Measurements from ENCODE around the gene FAM111A.
A peak's percentile ranks its signal among the peaks of the same experiment; 100 is the strongest.

The FAM111A gene

DNA sequence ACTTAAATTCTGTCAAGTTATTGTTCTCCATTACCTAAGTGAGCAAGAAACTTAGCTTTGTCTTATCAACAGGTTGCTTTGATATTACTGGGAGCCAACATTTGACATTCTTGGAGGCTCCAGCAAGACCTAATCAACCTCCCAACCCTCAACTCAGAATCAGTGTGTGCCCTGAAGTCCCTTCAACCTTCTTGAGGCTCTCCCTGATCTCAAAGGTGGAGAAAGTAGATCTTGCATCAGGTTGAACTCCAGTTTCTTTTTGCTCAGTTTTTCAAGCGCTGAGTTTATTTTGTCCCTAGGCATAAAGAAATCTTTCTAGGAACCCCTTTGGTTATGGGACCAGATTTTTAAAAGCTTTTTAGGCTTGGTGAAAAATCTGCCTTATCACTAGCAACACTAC lies 1.4 kb downstream of the FAM111A start:
- no peak for DNase-seq

GRCh38 chr11:59144579-59145345 lies 2.1 kb downstream of the FAM111A start:
- peak; percentile 91 for DNase-seq

- no peak for DNase-seq
Observed at GRCh38 chr11:59145534-59145933, 2.9 kb downstream of the FAM111A start.

- no peak for DNase-seq
Observed at GRCh38 chr11:59151761-59152160, 9.1 kb downstream of the FAM111A start.

- DNase-seq, result no peak
Observed at GRCh38 chr11:59152312-59152951, 9.8 kb downstream of the FAM111A start.

DNA sequence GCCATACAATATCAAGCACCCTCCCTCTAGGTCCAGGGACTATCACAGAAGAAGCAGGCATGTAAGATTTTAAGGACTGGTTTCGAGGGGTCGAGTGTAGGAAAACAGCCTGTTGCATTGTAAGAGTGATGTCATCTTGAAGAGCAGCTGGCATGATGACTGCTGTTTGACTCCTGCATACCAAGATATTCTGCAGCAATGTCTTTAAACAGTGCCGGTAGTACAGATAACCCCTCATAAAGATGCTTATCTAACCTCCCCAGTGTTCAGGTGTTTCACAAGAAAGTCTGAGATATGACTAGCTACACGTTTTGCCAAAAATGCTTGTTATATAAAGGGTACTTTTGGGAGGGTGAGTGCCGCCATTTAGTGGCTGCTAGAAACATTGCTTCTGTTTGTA lies 12.0 kb downstream of the FAM111A start:
- no peak for DNase-seq

DNA sequence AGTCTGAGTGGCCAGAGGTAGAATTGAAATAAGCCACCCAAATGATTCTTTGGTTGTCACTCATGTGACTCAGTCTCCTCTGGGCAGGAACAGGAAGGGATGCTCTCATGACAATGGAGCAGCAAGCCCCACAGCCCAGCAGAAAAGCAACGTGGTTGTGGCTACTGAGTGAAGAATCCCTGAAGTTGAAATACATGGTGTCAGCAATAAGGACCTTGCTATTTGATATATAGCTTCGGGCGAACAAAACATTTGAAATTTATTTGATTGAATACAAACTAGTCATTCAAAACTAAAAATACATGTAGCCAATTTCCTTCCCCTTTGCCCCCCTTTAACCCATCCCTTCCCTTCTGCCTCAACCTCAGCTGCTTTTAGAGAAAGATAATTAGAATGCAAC lies 14.8 kb downstream of the FAM111A start:
- no peak for DNase-seq

DNA sequence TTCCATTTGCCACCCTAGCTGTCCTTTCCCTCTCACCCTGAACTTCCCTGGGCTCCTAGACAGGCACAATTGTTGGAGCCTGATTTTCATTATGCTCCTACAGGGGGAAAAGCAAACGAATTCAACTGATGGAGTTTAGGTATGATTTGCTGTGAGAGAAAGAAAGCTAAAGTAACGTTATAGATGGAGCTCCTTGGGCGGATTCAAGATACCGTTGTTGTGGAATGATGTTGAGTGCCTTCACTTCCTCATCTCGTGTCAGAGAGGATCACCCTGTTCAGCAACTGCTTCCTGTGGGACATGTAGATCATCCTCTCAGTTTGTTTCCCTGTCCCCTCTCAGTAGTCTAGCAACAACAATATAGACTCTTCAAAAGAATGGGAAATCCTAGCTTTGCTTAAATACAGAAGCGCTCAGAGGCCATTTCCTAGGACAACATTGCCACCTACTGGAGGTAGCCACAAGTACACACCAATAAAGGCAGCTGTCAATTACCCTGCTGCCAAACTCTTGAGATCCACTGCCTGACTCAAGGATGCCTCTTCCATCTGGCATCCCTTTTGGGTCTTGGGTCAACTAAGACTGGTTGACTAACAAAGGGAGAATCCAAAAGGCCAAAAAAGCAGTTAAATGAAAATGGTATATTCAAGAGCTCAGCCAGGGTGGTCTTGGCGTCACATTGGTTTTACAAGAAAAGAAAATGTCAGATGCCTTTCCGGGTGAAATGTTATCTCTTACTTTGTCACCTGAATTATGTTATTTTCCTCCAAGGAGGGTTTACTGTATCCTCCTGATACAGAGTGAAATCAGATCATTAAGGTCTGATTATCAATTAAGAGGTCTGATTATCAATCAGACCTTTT lies 15.8 kb downstream of the FAM111A start:
- peak; percentile 42 for DNase-seq

DNA sequence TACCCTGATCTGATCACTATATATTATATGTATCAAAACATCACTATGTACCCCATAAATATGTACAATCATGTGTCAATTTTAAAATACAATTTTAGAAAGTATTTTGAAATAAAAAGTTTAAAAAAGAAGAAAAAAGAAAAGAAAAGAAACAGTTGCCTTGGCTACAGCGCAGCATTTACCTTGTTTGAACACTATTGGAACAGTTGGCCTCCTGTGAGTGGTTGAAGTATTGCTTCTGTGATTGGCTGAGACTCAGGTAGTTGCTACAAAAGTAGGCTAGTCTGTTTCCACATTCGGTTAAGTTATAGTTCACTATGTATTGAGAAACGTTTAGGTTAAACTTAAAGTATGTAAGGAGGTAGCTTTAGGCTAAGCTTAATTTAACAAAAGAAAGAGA lies 21.4 kb downstream of the FAM111A start:
- no peak for DNase-seq

- peak; percentile 88 for DNase-seq
Observed at GRCh38 chr11:59171508-59172322, 29.1 kb downstream of the FAM111A start, which contains the start of gene DTX4. TSS of gene DTX4 (plus strand) at chr11:59172132. CDS start at chr11:59172596, 464 bp downstream.

- no peak for DNase-seq
Observed at GRCh38 chr11:59172345-59173079, 29.9 kb downstream of the FAM111A start.

GRCh38 chr11:59173080-59173963 lies 30.7 kb downstream of the FAM111A start:
- DNase-seq, result no peak

DNA sequence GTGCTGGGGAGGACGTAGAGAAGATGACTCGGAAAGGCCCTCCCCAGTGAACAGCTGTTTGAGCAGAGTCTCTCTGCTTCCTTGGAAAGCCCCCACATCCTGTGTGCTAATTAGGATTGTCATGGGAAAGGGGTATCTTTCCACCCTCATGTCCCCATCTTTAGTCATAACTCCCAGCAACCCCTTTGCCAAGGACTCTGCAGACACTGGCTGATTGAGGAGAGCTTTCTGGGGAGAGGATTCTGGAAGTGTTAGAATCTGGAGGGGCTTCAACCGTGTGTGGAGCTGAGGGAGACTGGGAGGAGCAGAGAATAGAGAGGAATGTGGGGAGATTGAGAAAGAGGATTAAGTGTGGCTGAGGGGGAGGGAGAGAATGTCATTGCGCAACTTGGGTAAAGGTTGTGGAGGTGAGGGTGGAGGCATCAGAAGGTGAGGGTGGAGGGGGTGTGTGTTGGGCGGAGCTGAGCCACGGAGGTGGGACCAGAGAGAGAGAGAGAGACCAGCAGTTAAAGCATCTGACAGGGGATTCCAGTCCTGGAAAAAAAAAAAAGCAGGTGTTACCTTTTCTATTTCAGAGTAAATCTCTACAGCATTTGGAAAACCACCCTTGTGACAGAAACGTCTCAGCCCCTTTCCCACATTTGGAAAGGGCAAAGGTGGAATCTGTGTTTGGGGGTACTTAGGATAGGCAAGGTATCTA lies 31.5 kb downstream of the FAM111A start:
- no peak for DNase-seq

- no peak for DNase-seq
Observed at GRCh38 chr11:59174664-59175033, 32.0 kb downstream of the FAM111A start.

GRCh38 chr11:59175091-59175501 lies 32.4 kb downstream of the FAM111A start:
- DNase-seq, result no peak

DNA sequence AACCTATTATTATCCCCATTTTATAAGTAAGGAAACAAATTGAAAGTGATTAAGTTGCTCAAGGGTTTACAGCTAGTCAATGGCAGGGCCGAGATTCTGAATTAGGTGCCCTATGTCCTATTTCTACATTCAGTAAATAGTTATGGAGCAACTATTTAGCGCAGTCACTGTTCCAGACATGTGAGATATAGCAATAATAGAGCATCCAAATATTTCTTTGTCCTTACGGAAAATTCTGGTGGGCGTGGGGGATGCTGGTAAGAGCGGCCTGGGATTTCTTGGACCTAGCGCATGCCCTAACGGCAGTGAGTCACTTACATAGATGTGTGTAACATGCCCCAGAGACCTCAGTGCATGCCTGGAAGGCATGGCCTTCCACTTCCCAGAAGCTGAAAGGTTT lies 33.7 kb downstream of the FAM111A start:
- DNase-seq, result no peak

- no peak for DNase-seq
Observed at GRCh38 chr11:59178402-59178801, 35.7 kb downstream of the FAM111A start.

DNA sequence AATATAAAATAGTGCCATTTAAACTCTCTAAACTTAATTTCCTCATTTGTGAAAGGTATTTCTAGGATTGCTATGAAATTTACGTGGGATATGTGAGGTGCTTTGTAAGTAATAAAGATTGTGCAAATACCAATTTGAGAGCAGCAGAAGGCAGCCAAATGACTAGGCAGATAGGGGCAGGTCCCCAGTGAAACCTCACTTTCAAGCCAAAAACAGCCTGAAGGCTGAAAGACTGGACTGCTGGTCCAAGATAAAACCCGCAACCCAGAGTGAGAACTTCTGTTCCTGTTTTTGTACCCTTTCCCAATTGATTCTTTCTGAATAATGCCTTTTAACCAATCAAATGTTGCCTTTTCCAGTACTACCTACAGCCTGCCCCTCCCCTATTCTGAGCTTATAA lies 36.5 kb downstream of the FAM111A start:
- DNase-seq, result no peak

DNA sequence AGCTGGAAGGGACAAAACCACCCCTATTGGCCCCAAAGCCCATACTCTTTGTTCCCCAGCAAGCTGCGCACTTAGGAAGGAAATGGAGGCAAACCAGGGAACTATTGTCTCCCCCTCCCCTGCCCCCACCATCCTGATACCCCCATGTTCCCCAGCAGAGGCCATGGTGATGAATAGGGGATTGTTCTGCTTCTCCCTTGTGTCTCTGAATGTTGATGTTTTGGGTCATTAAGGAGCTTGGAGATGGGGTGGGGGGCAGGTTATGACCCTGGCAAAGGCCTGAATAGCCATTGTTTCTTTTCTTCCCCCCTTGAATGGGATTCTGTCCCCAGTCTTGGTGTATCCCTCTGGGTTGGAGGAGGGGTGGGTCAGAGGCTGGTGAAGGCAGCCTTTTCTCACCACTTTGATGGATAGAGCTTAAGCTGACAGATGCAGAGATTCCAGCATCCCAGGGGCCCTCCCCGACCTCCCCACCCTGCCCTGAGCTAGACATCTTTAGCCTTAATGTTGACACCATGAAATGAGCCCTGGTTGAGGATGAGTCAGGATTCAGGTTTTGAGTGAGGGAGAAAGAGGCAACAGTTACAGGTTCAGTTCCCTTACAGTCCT lies 37.6 kb downstream of the FAM111A start:
- no peak for DNase-seq

GRCh38 chr11:59180907-59181306 lies 38.3 kb downstream of the FAM111A start:
- no peak for DNase-seq
